GM18909 (cell line): ENCODE measurements around the gene MAMDC2.

Experiments
- ATAC-seq: cut with Tn5 transposase; IDR thresholded peaks from one replicate; pipeline ENCODE4 v1.9.1; 2021; ENCODE audit warnings: mild to moderate bottlenecking; ENCODE audit not compliant: unreplicated experiment, poor library complexity

MAMDC2 gene

DNA sequence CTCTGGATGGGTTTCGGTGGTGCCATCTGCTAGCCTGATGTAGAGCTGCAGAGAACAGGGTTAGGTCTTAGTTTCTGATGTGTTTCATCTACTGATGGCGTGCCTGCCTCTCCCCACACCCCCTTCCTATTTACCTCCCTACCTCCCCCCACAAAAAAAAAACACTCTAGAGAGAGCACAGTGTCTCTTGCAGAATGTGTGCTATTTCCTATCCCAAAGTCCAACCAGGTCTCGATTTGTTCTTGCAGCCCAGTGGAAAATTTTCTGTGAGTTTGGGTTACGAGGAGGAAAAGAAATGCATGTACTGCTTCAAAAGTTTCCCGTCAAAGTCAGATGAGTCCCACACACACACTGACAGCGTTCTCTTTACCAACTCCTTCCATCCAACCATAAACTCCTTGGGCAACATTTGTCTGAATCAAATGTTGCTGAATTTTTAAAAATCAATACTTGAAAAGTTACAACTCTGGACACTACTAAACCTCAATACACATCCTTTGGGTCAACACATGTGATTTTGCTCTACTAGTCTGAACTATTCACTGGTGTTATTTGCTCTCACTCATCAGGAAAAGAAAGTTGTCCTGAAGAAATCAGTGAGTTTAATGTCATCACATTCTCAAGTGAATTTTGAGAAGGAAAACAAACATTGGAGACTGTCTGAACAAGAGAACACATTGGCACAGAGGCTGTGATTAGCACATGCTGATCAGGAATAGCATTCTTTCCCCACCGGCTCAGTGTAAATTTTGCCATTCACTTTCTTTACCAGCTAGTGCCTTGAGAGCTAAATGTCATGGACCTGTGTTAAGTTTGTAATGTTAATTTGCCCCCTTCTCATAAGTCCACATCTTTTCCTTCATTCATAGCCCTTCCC, 84.1 kb downstream of the MAMDC2 start:
- ATAC-seq = no peak

DNA sequence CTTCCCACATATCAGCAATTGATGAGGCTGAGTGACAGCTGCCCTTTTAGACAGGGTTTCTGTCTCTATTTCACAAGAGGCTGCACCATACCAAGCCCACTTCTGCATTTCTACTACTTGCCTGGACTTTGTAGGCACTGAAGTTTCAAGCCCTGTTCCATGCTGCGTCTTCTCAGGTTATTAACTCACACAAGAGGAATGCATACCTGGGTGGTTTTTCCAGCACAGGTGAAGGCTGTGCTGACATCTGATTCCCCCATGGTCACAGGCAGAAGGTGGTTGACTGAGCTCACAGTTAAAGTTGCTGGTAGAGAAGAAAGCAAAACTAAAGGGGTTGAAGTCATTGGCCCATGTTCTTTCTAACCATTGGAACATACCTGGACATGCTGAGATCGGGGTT, 86.6 kb downstream of the MAMDC2 start:
- no peak for ATAC-seq

DNA sequence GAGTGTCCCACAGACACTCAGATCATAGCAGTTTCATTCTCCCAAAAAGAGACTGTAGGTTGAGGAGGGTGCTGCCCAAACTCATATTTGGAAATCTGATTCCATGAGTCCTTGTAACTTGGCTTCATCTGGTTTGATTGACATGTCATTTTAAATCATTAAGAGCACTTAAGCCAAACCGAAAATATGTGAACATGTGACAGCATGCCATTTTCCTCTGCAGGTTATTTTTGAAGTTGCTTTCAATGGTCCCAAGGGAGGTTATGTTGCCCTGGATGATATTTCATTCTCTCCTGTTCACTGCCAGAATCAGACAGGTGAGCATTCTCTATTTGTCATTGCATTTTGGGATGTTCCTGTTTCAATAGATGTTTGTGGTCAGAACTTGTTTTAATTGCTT, 87.6 kb downstream of the MAMDC2 start:
- no peak for ATAC-seq

GRCh38 chr9:70133253-70134208, 89.9 kb downstream of the MAMDC2 start:
- ATAC-seq = no peak

DNA sequence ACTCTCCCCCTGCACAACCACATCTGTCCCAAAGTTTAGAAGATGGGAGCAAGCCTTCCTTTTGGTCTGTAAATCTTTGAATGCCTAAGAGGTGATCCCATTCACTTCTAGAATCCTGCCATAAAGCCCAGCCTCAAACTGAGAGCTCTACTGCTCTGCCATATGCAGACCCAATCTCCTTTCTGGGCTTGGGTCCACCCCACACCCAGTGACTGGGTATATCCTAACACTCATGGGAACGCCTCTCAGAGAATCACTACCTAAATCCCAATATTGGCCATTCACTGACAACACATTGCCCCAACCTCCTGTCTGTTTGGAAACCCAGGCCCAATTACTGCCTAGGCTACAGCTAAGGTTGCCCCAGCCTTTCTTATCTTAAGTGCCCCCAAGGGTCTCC, 90.7 kb downstream of the MAMDC2 start:
- ATAC-seq = no peak

DNA sequence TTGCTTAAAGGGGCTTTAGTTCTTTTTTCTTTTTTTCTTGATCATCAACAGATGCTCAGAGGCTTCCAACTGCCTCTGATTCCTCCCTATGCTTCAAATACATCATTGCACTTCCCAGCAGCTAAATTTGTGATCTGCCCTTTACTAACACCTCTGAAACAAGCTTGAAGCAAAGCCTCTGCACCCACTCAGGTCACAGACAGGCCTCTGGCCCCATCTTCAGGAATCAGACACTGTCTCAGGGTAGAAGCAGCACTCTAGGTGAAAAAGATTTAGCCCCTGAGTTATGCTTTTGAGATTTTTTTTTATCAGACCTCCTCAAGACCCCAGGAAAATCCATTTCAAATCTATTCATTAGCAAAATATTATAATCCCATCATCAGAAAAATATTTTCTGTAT, 91.5 kb downstream of the MAMDC2 start:
- no peak for ATAC-seq

DNA sequence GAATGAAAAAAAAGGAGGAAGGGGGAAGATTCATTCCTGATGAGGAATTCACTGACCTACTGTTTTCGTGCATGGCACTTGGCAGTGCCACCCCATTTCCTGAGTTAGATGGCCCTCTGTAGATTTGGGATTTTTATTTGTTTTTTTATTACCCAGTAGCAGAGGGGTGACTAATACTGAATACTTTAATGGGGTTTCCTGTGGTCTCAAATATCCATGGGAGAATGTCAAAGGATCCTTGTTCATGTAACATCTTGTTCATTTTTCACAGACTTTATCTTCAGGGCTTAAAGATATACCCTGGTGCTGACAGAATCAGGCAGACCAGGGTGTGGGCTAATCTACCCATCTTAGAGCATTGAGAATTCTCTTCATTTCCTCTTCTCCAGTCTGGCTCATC, 93.0 kb downstream of the MAMDC2 start:
- no peak for ATAC-seq

DNA sequence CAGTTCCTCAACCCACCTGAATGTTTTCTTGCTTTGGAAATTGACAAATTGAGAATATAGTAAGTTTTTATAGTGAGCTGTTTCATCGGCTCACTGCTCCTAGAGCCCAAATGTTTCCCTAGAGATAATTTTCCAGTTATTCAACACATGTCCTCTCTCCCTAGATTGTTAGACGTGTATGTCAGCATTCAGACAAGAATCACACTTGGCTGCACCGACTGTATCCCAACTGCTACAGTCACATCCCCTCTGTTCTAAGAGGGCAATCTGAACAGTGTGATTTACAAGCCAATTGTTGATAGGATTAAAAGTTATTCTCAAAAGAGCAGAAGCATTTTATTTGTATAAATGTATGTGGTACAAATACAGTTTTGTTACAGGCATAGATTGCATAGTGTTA, 93.9 kb downstream of the MAMDC2 start:
- no peak for ATAC-seq

DNA sequence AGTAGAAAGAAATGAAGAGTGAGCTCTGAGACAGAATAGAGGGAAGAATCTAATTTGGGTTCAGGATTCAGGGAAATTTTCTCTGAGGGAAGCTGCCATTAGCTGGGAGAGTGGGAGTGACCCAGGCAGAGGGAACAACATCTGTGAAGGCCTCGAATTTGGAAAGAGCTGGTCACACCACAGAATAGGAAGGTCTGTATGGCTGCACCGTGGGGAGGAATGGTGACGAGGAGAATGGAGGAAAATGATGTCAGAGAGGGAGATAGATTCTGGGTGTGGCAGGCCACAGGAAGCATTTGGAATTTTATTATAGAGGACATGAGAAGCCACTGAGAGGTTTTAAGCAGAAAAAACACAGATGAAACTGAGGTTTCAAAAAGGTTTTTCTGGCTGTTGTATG, 98.5 kb downstream of the MAMDC2 start:
- no peak for ATAC-seq

- ATAC-seq = no peak
Measured at GRCh38 chr9:70143394-70144130, 99.9 kb downstream of the MAMDC2 start.

DNA sequence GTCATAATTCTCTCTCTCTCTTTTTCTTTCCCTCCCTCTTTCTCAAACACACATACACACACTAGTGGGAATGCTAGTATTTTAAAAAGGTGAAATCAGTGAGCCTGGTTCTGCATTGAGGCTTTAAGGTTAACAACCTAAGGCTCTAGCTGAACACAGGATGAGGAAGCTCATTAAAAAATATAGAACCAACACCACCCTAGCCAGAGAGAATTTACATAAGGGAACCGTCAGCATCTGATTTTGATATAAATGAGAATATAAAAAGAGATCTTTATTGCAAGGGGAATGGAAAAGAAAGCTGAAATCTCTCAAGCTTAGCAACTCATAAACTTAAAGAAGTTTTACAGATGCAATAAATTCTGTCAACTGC, 100.5 kb downstream of the MAMDC2 start:
- no peak for ATAC-seq

GRCh38 chr9:70145981-70146380, 102.3 kb downstream of the MAMDC2 start:
- no peak for ATAC-seq

GRCh38 chr9:70147196-70147595, 103.5 kb downstream of the MAMDC2 start:
- no peak for ATAC-seq

DNA sequence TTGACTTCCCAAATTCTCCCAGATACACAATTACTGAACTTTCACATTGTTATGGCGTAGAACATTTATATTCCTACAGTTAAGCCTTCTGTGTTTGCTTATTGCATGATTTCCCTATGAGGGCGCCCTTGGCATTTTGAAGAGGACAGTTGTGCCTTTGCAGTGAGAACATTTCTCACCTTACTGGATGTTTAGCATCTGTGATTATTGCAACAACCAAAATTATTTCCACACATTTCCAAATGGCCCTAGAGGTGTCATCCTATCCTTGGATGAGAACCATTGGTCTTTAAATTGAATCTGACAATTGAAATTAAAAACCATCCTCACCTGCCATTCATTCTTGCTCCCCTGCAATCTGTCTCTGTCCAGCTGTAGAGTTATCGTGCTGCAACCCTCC, 104.0 kb downstream of the MAMDC2 start:
- ATAC-seq = no peak

DNA sequence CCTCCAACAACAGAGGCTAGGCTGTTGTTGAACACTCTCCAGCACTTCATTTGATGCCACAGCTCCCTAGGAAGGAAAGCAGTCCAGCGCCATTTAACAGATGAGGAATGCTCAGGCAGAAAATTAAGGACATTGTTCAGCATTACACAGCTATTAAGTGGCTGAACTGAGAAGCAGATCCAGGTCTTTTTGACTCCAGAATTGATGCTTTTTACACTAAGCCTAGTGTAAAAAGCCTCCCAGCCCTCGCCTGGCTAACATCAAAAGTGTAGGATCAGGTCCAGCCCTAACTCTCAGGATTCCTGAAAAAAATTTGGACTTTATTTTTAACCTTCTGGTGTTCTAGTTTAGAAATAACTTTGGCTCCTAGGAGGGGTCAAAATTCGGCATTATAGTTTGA, 108.7 kb downstream of the MAMDC2 start:
- no peak for ATAC-seq

DNA sequence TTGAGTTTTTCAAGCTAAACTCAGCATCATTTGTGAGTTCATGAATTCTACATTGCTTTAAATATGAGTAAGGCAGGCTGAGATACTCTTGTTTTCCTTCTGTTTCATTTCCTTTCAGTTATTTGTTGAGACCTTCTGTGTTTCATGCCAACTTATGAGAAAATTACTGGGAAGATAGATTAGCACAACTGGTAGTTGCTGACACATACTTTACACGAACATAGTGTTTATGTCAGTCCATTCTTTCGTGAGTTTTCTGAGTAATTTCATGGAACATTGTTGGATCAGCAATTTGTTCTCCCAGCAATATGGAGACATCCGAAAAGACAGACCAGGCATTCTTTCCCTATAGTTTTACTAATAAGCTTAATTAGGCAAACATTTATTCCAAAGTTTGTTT, 113.1 kb downstream of the MAMDC2 start:
- ATAC-seq = no peak

DNA sequence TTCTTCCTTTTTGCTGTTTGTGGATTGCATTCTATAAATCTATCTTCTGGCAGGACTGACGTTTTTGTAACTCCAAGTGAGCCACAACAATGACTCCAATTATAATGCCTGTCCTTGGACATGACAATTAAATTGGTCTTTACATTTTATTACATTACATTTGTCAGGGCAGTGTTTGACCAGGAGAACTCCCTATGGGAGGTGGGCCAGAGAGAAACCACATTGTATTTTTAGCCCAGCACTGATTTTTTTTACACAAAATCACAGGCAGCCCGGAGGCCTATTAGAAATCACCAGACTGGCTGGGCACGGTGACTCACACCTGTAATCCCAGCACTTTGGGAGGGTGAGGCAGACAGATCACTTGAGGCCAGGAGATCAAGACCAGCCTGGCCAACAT, 116.0 kb downstream of the MAMDC2 start:
- no peak for ATAC-seq

DNA sequence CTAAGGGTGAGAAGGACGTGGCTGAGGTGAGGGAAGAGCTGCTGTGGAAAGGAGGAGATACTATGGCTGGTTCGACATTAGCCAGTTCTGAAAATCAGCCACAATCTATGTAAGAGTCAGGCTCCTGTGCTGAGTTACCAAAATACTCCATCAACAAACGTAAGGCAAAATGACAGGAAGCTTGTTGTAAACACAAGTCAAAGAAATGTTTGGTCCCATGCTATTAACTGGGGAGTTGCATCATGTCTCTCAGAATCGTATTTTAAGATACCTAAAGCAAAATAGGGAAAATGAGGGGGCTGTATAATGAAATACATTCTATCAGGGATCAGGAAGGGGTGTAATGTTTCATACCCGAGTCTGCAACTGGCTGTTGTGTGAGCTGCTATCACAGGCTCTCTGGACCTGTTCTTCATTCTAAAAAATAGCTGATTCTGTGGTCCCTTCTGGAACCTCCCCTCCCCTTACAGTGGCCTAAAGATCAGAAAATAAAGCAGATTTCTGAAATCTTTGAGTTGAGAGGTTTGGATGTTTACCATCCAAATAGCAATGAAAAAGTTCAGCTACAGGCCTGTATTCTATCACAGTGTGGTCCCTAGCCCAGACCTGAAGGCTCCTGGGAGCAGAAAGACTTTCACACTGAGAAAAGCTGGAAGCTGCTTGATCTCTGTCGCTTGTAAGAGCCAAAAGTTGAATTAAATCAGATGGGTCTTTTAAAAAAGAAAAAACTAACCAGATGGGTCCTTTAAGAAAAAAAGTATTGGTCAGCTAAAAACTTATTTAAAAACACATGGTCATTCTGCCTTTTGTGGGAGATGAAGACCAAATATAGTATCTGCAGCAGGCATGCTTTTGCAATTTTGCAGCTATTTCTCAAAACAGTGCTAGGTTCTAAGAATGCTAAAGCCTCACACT, 117.3 kb downstream of the MAMDC2 start:
- ATAC-seq = no peak

DNA sequence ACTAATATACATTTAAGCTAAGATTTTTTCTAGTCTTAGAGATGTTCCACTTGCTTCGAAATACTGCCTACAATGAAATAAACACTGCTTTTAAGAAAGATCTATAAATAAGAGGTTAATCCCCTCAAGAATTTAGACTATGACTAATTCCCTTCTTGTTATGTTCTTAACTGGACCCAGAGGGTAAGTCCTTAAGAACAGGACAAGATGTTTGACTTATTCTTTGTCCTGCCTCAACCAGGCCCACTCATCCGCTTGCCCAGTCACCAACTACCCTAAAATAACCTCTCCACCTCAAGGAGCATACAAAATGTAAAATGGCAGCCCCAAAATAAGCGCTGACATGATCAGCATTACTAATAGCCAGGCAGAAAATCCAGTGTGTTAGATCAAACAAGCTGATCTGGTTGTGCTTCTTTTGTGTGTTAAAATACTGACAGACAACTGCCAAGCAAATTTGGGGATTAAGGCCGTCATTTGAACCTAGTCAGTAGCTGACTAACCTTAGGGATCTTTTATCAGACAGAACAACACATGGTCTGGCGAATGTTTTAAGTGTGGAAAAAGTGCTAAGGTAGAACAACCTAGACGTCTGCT, 121.5 kb downstream of the MAMDC2 start:
- no peak for ATAC-seq
